Vagina (tissue), 2 donors: ENCODE measurements around the gene SUPT4H1.

Experiments used
- POLR2A ChIP-seq, 2 donors: fragments of 450-650 bp; IDR thresholded peaks; one replicate each; pipeline ENCODE4 v1.6.1; 2017; ENCODE audit warnings: antibody characterized with exemption in 2 of 2, mild to moderate bottlenecking in 2 of 2, moderate library complexity in 2 of 2
- POLR2AphosphoS5 ChIP-seq, 2 donors: sonication (generic); formaldehyde crosslinking; IDR thresholded peaks; one replicate each; pipeline ENCODE4 v1.9.0; 2017; ENCODE audit warnings: antibody characterized with exemption in 2 of 2, mild to moderate bottlenecking in 2 of 2, low read depth in 1 of 2; ENCODE audit not compliant: insufficient read depth in 1 of 2
- TF ChIP-seq, protein P1 (sequence below), 3 experiments: fragments of 450-650 bp in 2 of 3; fragments of 200-600 bp in 1 of 3; sonication (generic) in 1 of 3; IDR thresholded peaks; one replicate each; pipeline ENCODE4 v1.5.1; 2017 to 2019; ENCODE audit warnings: antibody characterized with exemption in 3 of 3, mild to moderate bottlenecking in 2 of 3, moderate library complexity in 2 of 3

- TF ChIP-seq, protein P1, sequence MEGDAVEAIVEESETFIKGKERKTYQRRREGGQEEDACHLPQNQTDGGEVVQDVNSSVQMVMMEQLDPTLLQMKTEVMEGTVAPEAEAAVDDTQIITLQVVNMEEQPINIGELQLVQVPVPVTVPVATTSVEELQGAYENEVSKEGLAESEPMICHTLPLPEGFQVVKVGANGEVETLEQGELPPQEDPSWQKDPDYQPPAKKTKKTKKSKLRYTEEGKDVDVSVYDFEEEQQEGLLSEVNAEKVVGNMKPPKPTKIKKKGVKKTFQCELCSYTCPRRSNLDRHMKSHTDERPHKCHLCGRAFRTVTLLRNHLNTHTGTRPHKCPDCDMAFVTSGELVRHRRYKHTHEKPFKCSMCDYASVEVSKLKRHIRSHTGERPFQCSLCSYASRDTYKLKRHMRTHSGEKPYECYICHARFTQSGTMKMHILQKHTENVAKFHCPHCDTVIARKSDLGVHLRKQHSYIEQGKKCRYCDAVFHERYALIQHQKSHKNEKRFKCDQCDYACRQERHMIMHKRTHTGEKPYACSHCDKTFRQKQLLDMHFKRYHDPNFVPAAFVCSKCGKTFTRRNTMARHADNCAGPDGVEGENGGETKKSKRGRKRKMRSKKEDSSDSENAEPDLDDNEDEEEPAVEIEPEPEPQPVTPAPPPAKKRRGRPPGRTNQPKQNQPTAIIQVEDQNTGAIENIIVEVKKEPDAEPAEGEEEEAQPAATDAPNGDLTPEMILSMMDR (IDR thresholded peaks at IDR 0.05) = no peak
- TF ChIP-seq POLR2A (IDR thresholded peaks at IDR 0.05) (no peak), POLR2AphosphoS5 (IDR thresholded peaks at IDR 0.05; ENCODE audit: insufficient read depth in 1 of 2, low read depth in 1 of 2) (no peak)
Observed at GRCh38 chr17:58324056-58324408, 28.0 kb downstream of the SUPT4H1 start.
